Psoas muscle (tissue), 8 donors: ENCODE measurements around the gene RRBP1. TPM values are rescaled to one million over a fixed set of nuclear protein-coding genes. Genes with fewer than 3 reads are reported as not detected.
A peak's percentile ranks its signal among the peaks of the same experiment; 100 is the strongest.

Experiments
- ATAC-seq, 4 donors: fragments of 200-7000 bp; cut with Tn5 transposase; one replicate each; pipeline ENCODE4 v1.9.1; 2020; ENCODE audit warnings: moderate library complexity in 3 of 4, mild to moderate bottlenecking in 2 of 4
- DNase-seq, 2 donors: peaks; one replicate each; pipeline ENCODE4 v3.0.0-alpha.2; 2020
- H3K27ac ChIP-seq: fragments of 200-600 bp; one replicate; pipeline ENCODE4 v1.8.0; 2022
- H3K27me3 ChIP-seq, 3 donors: fragments of 200-600 bp in 1 of 3; one replicate each; pipeline versions ENCODE4 v1.6.1 to v1.8.0; 2013 to 2022; ENCODE audit warnings: low read length in 2 of 3, mild to moderate bottlenecking in 2 of 3, moderate library complexity in 1 of 3; ENCODE audit not compliant: insufficient read depth in 3 of 3
- H3K36me3 ChIP-seq, 2 donors: fragments of 200-600 bp in 1 of 2; one replicate each; pipeline versions ENCODE4 v1.6.1 to v1.8.0; 2013 to 2022; ENCODE audit warnings: low read depth in 1 of 2, mild to moderate bottlenecking in 1 of 2, moderate library complexity in 1 of 2; ENCODE audit not compliant: insufficient read depth in 1 of 2
- H3K4me1 ChIP-seq: fragments of 200-600 bp; one replicate; pipeline ENCODE4 v1.8.0; 2022
- H3K4me3 ChIP-seq: fragments of 200-600 bp; one replicate; pipeline ENCODE4 v1.8.0; 2022; ENCODE audit warnings: mild to moderate bottlenecking
- H3K9me3 ChIP-seq: fragments of 200-600 bp; one replicate; pipeline ENCODE4 v1.8.0; 2022
- WGBS, 3 donors: extraction: QIAGEN DNeasy Blood & Tissue Kit; methylation state at CpG; one replicate each; pipeline versions ENCODE4 v1.1.6 to v1.1.7; 2013; 5-methylcytosine and 5-hydroxymethylcytosine counted together
- intact Hi-C, 2 donors: fragments of 100-400 bp; cut with DNase I; formaldehyde crosslinking; loops; one replicate each; pipeline versions ENCODE4 v1.11.0 to v1.14.2; 2022
- polyA plus RNA-seq, 3 donors: library from polyadenylated mRNA; stranded (reverse); fragments of 200-250 nt; gene quantifications; one replicate each; pipeline ENCODE4 v1.2.3, GENCODE V29; 2013
- total RNA-seq, 4 donors: library from RNA; stranded (reverse); fragmentation: NEBNext Ultra II Directional in 2 of 4; extraction: Animal tissue kit (Norgen Biotek cat#: 25700) in 2 of 4; gene quantifications; one replicate each; pipeline versions ENCODE4 v1.2.1 to v1.2.4, GENCODE V29; 2021 to 2023
- TF ChIP-seq, protein P1 (sequence below): fragments of 200-600 bp; IDR thresholded peaks from one replicate; pipeline ENCODE4 v1.8.0; 2022; ENCODE audit warnings: antibody characterized with exemption
- donor health status: healthy with polysubstance abuse.
- donor health status: DM: no; HTN: no; CAD: no; lungs with moderate emphysema.
- donor health status: Bipolar disorder and iron deficiency.
- donor health status: healthy.
- donor health status: DM: yes; HTN: yes; CAD: no.
- donor health status: DM: no; HTN: no; CAD: no.
- donor health status: DM: no; HTN: no; CAD: no.
- donor health status: DM: yes; HTN: yes; CAD: no.

The RRBP1 gene
- total and polyA plus RNA-seq, 7 donors: 14.2 to 40.8 (median 21.8) TPM

DNA sequence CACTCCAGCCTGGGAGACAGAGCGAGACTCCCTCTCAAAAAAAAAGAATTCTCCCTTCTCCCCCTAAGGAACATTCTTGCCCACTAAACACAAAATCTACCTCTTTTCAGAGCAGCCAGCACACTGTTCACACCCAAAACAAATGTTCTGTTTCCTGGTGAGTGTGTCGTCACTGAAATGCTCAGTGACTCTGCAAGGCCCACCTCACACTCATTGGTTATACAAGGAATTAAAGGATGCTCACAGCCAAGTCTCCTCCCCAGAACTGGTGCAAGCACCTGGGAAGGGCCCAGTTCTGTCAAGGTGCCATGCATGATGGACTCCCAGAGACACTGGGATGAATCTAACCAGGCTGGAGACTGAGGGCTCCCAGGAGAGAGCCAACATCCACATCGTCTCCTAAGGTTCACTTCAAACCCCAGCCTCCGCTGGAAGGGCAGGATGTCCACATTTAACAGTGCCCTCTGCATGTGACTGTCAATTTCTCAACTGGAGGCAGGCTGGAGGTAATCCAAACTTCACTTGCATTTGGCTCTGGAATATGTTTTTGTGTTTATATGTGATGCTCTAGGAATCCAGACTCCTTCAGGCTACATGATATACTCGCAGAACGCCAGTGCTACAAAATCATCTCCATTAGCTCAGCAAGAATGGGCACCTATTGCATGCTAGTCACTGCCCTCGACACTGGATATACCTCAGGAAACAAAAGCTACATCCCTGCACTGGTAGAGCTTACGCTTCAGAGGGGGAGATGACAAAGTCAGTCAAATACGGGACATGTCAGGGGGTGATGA lies 7.1 kb downstream of the RRBP1 start:
- ATAC-seq (peak in 3 of 4 donors; percentile 16 to 52 (median 23)), DNase-seq (no peak)
- TF ChIP-seq, protein P1, sequence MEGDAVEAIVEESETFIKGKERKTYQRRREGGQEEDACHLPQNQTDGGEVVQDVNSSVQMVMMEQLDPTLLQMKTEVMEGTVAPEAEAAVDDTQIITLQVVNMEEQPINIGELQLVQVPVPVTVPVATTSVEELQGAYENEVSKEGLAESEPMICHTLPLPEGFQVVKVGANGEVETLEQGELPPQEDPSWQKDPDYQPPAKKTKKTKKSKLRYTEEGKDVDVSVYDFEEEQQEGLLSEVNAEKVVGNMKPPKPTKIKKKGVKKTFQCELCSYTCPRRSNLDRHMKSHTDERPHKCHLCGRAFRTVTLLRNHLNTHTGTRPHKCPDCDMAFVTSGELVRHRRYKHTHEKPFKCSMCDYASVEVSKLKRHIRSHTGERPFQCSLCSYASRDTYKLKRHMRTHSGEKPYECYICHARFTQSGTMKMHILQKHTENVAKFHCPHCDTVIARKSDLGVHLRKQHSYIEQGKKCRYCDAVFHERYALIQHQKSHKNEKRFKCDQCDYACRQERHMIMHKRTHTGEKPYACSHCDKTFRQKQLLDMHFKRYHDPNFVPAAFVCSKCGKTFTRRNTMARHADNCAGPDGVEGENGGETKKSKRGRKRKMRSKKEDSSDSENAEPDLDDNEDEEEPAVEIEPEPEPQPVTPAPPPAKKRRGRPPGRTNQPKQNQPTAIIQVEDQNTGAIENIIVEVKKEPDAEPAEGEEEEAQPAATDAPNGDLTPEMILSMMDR: no peak
- peaks cover 0 to 6% of the 10 kb centered on the region in 2 donors for H3K36me3 ChIP-seq
- H3K4me1 ChIP-seq: peaks cover 15% of the 10 kb centered on the region
- 45 to 59% (median 47%) methylated on average over 9 of the region's 9 CpGs for WGBS, 3 donors
- H3K9me3 ChIP-seq: no peaks in the 10 kb centered on the region
- H3K27ac ChIP-seq: no peak overlapping the region
- H3K27me3 ChIP-seq: no peaks in the 10 kb centered on the region
- intact Hi-C loops: no loop called here
- H3K4me3 ChIP-seq: no peak overlapping the region

DNA sequence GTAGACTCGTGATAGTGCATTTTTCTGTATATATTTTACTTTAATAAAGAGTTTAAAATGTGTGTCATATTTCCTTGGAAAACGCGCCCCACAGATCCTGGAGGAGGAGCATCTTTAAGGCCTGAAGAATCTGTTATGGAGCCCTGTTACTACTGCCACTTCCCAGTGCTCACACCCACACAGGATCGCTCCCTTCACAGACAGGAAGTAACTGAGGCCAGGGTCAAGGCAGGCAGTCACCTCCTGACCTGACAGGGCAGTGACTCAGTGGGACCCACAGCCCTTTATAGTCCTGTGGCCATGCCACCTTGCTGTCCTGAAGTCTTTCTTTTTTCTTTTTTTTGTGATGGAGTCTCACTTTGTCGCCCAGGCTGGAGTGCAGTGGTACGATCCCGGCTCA lies 9.0 kb downstream of the RRBP1 start:
- H3K9me3 ChIP-seq: no peaks in the 10 kb centered on the region
- H3K4me3 ChIP-seq: no peak overlapping the region
- no peaks in the 10 kb centered on the region for H3K36me3 ChIP-seq
- peaks cover 12% of the 10 kb centered on the region for H3K4me1 ChIP-seq
- no peak for ATAC-seq
- TF ChIP-seq, protein P1: no peak
- DNase-seq: no peak
- H3K27ac ChIP-seq: no peak overlapping the region
- WGBS, 3 donors: 90 to 93% (median 90%) methylated on average over 7 of the region's 7 CpGs
- H3K27me3 ChIP-seq: no peaks in the 10 kb centered on the region
- intact Hi-C loops: no loop called here

DNA sequence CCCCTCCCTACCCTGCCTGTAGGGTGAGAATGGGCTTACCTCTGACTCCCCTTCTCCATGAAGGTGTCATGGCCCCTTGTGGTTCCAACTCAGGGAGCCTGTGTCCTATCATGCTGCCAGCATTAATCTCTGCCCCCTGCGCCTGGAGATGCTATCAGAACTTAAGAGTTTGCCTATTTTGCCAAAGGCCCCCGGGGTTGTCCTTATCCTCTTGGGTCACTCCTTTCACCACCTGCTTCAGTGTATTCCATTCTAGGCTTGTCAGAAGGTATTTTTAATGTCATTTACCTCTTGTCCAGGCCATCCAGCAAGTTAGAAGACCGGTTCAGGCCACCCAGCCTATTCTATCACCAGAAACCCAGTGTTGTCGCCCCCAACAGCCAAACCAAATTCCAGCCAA lies 10.5 kb downstream of the RRBP1 start:
- ATAC-seq: no peak
- no peaks in the 10 kb centered on the region for H3K9me3 ChIP-seq
- no peak overlapping the region for H3K27ac ChIP-seq
- TF ChIP-seq, protein P1: no peak
- no peak for DNase-seq
- peaks cover 6% of the 10 kb centered on the region for H3K4me1 ChIP-seq
- WGBS, 3 donors: 70 to 83% (median 83%) methylated on average over 4 of the region's 4 CpGs
- no peaks in the 10 kb centered on the region for H3K36me3 ChIP-seq
- H3K4me3 ChIP-seq: no peak overlapping the region
- intact Hi-C loops: no loop called here
- H3K27me3 ChIP-seq: no peaks in the 10 kb centered on the region

DNA sequence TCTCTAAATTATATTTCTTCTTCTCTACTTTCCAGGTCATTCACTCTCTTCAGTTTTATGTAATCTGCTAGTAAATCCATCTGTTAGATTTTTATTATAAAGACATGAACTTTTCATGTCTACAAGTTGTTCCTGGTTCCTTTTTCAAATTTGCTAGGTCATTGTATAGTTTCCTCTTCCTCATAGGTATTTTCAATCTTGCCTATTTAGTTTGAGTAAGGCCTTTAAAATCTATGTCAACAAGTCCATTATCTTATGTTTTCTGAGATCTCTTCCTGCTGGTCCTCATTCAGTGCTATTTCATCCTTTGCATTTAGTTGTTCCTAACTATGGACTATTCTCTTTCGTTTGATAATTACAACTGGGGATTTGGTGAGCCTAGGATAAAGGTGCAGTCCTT lies 11.0 kb downstream of the RRBP1 start:
- DNase-seq: no peak
- TF ChIP-seq, protein P1: no peak
- Histone ChIP-seq H3K4me1 (peaks cover 8% of the 10 kb centered on the region), H3K4me3 (no peak overlapping the region), H3K9me3 (no peaks in the 10 kb centered on the region), H3K27me3 (no peaks in the 10 kb centered on the region), H3K36me3 (no peaks in the 10 kb centered on the region), H3K27ac (no peak overlapping the region)
- intact Hi-C loops: no loop called here
- WGBS, 3 donors: 85 to 92% (median 92%) methylated on average over 1 of the region's 1 CpG
- ATAC-seq: no peak
